GM19351 (cell line): ENCODE data around the gene C10orf90.

ENCODE experiments used
- ATAC-seq: cut with Tn5 transposase; IDR thresholded peaks from one replicate; pipeline ENCODE4 v1.9.1; 2021; ENCODE audit warnings: mild to moderate bottlenecking, moderate library complexity; ENCODE audit not compliant: unreplicated experiment

Gene C10orf90

GRCh38 chr10:126638542-126638941 lies 32.0 kb downstream of the C10orf90 start:
- ATAC-seq, result no peak

DNA sequence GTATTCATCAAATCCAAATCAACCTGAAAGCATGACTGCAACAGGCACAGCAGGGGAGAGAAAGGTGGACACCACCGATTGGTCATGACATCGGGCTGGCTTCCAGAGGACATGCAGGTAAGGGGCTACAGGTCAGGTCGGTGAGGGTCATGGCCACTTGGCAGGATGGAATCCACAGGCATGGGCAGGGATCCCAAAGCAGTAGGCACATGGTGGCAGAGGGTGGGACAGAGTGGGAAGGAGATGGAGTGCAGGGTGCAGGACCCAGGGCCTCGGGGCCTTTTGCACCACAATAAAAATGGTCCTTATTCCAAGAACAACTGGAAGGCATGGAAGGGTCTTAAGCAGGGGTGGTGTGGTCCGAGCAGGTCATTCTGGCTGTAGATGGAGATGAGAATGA lies 33.0 kb downstream of the C10orf90 start:
- no peak for ATAC-seq

DNA sequence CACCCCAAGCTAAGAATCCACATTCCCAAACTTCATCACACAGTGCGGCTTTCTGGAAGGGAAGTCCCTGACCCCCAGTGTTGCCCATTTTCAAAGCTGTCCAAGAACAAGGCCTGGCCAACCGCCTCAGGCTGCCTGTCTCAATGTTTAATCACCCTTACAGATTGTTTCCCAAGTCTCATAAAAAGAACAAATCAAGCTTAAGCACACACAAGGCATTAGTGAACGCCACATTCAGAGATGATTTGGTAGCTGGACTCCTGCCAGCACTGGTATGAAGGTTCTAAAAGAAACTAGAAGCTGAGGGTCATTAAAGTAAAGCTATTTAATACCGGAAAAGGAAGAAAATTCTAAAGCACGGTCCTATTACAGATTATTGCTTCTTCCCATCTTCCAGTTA lies 35.6 kb downstream of the C10orf90 start:
- no peak for ATAC-seq

- no peak for ATAC-seq
Measured at GRCh38 chr10:126634347-126634746, 36.1 kb downstream of the C10orf90 start.

DNA sequence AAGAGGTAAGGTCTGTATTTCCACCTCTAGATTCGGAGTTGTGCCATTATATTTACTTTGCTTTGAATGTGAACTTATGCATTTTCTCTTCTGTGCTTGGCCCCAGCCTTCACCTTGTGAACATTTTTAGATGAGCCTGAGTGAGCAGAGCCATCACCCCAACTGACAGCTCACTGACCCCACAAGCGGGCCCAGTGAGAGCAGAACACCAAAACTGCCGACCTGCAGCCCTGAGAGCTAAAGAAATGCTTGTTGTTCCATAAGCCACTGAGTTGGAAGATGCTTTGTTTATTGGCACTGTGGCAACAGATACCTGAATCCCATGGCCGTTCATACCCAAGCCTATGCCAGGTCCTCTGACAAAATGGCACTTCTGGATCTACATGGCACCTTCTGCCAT lies 37.8 kb downstream of the C10orf90 start:
- no peak for ATAC-seq

GRCh38 chr10:126629925-126630624 lies 40.4 kb downstream of the C10orf90 start:
- no peak for ATAC-seq

DNA sequence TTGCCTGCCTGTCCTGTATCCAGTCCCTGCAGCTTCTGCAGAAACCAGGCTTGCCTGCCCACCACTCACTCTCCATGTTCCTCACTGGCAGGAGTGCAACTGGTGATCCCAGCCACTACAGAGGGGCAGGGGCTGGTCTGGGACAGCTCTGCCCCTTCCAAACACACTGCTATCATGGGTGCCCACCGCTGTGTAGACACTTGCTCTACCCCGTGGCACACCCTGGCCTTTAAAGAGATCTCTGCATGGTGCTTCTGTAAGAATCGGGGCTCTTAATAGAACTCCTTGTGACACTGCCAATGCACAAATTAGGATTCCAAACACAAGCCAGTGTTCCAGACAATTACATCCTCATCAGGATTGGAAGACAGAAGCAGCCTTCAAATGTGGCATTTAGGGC lies 41.7 kb downstream of the C10orf90 start:
- no peak for ATAC-seq

GRCh38 chr10:126621846-126622245 lies 48.6 kb downstream of the C10orf90 start:
- no peak for ATAC-seq

DNA sequence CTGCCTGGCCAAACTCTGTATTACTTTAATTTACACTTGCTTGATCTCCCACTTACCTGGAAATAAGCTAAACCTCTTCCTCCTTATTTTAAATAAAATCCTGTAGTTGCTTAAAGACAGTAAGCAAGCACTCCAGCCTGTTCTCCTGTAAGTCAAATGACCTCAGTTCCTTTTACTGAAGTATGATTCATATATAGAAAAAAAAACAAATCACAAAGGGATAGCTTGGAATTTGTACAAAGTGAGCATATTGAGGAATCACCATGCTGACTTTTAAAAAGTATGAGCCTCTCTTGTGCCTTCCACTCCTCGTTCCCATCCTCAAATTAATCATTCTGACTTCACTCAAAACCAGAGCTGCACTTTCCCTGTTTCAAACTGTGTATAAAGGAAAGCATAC lies 52.0 kb downstream of the C10orf90 start:
- ATAC-seq, result no peak

DNA sequence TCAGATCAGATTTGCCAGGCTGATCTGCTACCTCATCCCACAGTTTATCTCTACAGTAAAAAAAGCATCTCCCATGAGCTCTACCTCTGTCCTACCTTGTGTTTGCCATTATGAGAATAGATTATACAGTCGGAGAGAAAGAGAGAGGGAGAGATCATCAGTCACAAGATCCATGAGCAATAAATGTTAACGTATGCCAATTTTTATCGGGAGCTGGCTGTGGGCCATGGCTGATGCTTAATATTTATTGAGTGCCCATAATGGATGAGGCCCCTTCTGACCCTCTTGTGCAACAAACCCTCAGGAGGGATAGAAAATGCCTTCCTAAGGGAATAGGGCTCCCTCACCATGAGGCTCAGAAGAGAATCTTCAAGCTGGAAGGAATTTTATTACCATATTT lies 52.8 kb downstream of the C10orf90 start:
- no peak for ATAC-seq

DNA sequence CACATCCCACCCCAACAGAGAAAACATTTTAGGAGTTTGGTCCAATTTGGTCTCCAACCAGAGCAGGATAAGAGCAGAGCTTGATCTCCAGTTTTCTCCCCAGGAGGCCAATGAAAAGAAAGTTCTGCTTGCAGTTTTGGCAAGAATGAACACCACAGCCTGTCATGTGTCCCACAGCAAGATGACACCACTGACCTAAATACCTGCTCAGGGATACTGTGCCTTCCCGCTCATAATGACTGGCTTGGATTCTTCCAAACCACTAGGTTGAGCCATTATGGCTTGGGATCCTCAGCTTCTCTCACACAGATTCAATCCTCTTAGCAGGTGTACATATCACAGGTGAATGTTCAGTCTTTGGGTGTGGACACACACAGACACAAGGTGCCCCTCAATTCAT lies 53.3 kb downstream of the C10orf90 start:
- no peak for ATAC-seq

- ATAC-seq, result no peak
Measured at GRCh38 chr10:126616737-126617136, 53.8 kb downstream of the C10orf90 start.

- no peak for ATAC-seq
Measured at GRCh38 chr10:126611303-126611702, 59.2 kb downstream of the C10orf90 start.

- no peak for ATAC-seq
Measured at GRCh38 chr10:126609566-126609965, 60.9 kb downstream of the C10orf90 start.

- no peak for ATAC-seq
Measured at GRCh38 chr10:126599949-126600682, 70.4 kb downstream of the C10orf90 start.

DNA sequence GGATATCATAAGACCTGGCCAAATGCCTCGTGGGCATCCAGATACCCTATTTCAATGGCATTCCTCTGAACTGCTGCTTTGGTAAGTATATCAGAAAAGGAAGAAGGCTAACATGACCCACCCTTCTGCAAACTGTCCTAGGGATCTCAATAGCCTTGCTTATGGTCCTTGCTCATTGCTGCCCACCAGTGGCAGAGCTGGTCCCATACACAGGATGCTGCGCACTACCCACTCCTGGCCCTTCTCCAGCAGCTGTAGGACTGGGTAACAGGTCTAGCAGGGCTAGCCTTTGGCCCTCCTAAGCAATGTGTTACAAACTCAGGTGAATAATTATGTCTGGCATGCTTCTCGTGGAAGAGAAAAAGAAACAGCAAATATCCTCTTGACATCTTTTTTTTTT lies 72.5 kb downstream of the C10orf90 start:
- ATAC-seq, result no peak

- no peak for ATAC-seq
Measured at GRCh38 chr10:126597211-126597610, 73.3 kb downstream of the C10orf90 start.

GRCh38 chr10:126596472-126597016 lies 73.9 kb downstream of the C10orf90 start:
- no peak for ATAC-seq

DNA sequence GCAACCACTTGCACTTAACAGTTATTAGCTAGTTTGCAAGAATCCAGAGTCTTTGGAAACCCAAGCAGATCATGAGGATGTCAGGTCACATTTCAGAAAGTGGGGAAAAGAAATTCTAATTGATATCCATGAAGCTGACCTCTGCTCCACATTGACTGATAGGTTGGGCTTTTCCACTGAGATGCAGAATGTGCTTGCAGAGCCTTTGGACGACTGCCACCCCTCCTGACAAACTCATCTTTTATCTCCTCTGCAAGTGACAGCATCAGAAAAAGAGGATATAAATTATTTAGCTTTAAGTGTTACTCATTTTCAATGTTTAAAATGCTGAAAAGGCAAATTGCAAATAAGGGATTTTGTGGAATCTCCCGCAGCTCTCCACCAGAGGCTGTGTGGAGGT lies 75.3 kb downstream of the C10orf90 start:
- ATAC-seq, result no peak

- ATAC-seq, result no peak
Measured at GRCh38 chr10:126593968-126594701, 76.4 kb downstream of the C10orf90 start.

- ATAC-seq, result no peak
Measured at GRCh38 chr10:126592901-126593300, 77.6 kb downstream of the C10orf90 start.

DNA sequence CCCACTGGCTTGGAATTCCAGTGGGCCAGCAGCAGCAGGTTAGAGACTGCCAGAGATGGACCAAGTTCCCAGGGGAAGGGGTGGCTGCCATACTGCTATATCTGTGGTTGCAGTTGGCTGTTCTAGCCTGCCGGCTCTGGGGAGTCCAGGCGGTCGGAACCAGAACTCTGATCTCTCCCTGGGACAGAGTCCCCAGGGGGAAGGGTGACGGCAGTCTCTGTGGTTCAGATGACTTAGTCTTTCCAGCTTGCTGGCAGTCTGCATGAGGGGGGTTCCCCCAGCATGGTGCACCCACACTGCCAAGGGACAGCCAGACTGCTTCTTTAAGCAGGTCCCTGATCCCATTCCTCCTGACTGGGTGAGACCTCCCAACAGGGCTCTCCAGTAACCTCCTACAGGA lies 82.5 kb downstream of the C10orf90 start:
- no peak for ATAC-seq
